ENCODE results near the gene SORCS1.

- no peak for TF ChIP-seq ZFP37 (tag by site-specific recombination; IDR thresholded peaks at IDR 0.05)
- no peak for TF ChIP-seq CTCF (tag by site-specific recombination; IDR thresholded peaks at IDR 0.05)
- no peak for TF ChIP-seq YY1 (tag by site-specific recombination; IDR thresholded peaks at IDR 0.05)
- no peak for TF ChIP-seq ZNF670 (tag by site-specific recombination; IDR thresholded peaks at IDR 0.05; ENCODE audit: low read depth)
- no peak for TF ChIP-seq ZNF362 (tag by site-specific recombination; IDR thresholded peaks at IDR 0.05)
- TF ChIP-seq ZNF398 (tag by site-specific recombination; IDR thresholded peaks at IDR 0.05) = no peak
- no peak for TF ChIP-seq GLI4 (tag by site-specific recombination; IDR thresholded peaks at IDR 0.05)
- no peak for TF ChIP-seq REST (tag by site-specific recombination; IDR thresholded peaks at IDR 0.05)
- no peak for TF ChIP-seq ZNF394 (tag by site-specific recombination; IDR thresholded peaks at IDR 0.05; ENCODE audit: borderline replicate concordance)
- TF ChIP-seq KLF1 (tag by site-specific recombination; IDR thresholded peaks at IDR 0.05) = no peak
These were observed 121.0 kb downstream of the SORCS1 start for GRCh38 chr10:107043461-107043860.

All from HEK293 (cell line).